GM19351 (cell line): ENCODE data around the gene PRTN3.

Experiments
- ATAC-seq: cut with Tn5 transposase; IDR thresholded peaks from one replicate; pipeline ENCODE4 v1.9.1; 2021; ENCODE audit warnings: mild to moderate bottlenecking, moderate library complexity; ENCODE audit not compliant: unreplicated experiment

PRTN3 gene

GRCh38 chr19:802498-803098 is 38.2 kb upstream of the PRTN3 start:
- no peak for ATAC-seq

- no peak for ATAC-seq
These were observed 37.7 kb upstream of the PRTN3 start for GRCh38 chr19:803099-803561.

GRCh38 chr19:803686-804418 is 36.9 kb upstream of the PRTN3 start:
- ATAC-seq, result no peak

DNA sequence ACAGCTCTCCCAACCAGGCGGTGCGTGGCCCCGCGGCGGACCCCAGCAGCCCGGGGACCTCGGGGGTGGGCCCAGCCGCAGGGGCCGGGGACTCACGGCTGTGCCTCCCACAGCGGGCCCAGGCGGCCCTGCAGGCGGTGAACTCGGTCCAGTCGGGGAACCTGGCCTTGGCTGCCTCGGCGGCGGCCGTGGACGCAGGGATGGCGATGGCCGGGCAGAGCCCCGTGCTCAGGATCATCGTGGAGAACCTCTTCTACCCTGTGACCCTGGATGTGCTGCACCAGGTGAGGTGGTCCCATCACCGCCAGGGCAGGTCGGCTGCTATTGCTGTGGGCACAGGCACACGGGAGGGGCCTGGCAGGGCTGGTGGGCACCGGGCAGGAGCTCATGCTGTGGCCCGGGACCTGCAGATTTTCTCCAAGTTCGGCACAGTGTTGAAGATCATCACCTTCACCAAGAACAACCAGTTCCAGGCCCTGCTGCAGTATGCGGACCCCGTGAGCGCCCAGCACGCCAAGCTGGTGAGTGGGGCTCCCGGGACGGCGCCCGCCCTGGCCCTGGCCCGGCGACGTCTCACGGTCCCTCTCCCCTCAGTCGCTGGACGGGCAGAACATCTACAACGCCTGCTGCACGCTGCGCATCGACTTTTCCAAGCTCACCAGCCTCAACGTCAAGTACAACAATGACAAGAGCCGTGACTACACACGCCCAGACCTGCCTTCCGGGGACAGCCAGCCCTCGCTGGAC is 36.2 kb upstream of the PRTN3 start:
- no peak for ATAC-seq

GRCh38 chr19:805166-805551 is 35.6 kb upstream of the PRTN3 start:
- ATAC-seq, result no peak

DNA sequence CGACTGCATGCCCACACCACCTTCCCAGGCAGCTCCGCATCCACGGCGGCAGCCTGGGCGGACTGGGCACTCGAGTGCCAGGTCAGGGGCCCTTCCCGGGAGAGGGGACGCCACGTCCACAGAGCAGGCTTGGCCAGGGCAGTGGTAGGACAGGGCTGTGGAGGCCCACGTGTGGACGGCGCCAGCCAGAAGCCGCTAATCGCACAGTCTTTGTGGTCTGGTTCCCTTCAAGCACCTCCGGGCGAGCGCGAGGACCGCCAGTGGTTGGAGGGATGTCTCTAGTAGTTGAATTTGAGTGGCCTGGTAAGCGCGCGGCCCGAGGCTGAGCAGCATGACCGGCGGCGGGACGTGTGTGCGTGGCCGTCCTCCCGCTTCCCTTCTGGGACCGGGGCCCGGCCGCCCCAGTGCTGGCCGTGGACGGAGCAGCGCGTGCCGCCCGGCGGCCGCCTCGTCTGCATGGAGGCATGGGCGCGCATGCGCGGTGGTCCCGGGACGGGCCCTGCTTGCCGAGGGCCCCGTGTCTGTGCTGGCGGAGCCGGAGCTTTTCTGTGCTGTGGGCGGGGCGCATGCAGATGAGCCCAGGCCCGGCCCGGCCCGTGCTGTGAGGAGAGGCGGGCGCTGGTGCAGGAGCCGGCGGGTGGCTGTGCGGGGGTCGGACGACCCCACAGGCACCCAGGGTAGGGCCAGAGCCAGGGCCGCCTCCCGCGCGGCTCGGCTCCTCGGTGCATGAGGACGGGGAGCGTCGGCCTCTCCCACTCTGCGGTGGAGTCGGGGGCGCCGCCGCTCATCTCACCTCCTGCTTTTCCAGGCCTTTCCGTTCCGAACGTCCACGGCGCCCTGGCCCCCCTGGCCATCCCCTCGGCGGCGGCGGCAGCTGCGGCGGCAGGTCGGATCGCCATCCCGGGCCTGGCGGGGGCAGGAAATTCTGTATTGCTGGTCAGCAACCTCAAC is 34.9 kb upstream of the PRTN3 start:
- no peak for ATAC-seq

DNA sequence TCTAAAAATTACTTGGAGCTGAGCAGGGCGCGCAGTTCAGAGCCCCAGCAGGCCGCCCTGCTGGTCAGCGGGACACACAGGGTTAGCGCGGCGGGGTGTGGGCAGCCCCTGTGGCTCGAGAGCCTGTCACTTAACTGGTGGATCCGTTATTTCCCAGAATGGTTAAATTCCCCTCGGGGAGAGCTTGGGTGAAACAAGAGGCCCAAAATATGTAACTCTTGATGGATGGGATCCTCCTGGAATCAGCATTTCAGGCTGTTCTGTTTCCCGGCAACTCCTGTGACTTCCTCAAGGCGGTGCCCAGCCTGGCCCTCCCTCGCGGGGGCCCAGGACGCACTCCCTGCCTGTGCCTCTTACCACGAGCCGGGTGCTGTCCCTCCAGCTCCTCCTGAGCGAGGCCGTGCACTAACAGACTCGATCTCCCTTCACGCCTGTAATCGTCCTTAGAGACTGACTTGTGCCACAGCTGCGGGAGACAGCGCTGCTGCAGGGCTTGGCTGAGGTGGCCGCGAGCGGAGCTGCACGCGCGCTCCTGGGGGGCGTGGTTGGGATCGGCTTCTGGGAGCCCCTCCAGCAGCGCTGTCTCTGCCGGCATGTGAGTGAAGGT is 33.9 kb upstream of the PRTN3 start:
- no peak for ATAC-seq

GRCh38 chr19:807627-808422 is 33.0 kb upstream of the PRTN3 start:
- no peak for ATAC-seq

DNA sequence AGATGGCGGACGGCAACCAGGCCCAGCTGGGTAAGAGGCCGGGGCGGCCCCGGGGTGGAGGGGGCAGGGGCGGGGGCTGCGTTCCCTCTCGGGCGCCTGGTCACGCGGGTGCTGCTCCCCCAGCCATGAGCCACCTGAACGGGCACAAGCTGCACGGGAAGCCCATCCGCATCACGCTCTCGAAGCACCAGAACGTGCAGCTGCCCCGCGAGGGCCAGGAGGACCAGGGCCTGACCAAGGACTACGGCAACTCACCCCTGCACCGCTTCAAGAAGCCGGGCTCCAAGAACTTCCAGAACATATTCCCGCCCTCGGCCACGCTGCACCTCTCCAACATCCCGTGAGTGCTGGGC is 32.4 kb upstream of the PRTN3 start:
- ATAC-seq, result no peak

- ATAC-seq, result no peak
These were observed 30.5 kb upstream of the PRTN3 start for GRCh38 chr19:810077-810855.

DNA sequence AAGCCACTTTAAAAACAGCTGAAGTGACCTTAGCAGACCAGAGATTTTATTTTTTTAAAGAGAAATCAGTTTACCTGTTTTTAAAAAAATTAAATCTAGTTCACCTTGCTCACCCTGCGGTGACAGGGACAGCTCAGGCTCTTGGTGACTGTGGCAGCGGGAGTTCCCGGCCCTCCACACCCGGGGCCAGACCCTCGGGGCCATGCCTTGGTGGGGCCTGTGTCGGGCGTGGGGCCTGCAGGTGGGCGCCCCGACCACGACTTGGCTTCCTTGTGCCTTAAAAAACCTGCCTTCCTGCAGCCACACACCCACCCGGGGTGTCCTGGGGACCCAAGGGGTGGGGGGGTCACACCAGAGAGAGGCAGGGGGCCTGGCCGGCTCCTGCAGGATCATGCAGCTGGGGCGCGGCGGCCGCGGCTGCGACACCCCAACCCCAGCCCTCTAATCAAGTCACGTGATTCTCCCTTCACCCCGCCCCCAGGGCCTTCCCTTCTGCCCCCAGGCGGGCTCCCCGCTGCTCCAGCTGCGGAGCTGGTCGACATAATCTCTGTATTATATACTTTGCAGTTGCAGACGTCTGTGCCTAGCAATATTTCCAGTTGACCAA is 29.8 kb upstream of the PRTN3 start:
- no peak for ATAC-seq

DNA sequence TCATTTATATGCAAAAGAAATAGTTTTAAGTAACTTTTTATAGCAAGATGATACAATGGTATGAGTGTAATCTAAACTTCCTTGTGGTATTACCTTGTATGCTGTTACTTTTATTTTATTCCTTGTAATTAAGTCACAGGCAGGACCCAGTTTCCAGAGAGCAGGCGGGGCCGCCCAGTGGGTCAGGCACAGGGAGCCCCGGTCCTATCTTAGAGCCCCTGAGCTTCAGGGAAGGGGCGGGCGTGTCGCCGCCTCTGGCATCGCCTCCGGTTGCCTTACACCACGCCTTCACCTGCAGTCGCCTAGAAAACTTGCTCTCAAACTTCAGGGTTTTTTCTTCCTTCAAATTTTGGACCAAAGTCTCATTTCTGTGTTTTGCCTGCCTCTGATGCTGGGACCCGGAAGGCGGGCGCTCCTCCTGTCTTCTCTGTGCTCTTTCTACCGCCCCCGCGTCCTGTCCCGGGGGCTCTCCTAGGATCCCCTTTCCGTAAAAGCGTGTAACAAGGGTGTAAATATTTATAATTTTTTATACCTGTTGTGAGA is 29.2 kb upstream of the PRTN3 start:
- ATAC-seq, result no peak

GRCh38 chr19:812049-812746 is 28.6 kb upstream of the PRTN3 start:
- ATAC-seq, result no peak

DNA sequence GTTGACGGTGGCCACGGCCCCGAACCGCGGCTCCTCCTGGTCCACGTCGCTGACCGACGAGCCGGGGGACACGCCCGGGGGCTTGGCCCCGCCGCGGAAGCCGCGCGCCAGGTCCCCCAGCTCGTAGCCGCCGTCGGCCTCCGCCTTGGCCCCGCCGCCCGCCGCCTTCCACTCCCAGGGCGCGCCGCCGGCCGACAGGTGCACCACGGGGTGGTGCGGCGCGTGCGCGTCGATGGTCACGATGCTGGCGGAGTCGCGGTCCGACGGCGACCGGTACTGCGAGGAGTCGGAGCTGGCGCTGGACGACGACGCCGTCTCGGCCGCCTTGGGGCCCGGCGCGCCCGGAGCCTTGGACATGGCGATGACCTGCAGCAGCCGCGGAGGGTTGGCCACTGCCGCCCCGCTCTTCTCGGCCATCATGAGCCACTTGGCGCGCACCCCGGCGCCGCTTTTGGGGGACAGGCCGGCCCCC is 28.0 kb upstream of the PRTN3 start:
- no peak for ATAC-seq

- ATAC-seq, result no peak
These were observed 27.3 kb upstream of the PRTN3 start for GRCh38 chr19:813219-814151.
